ENCODE data around the gene PDE8B.
"Not testable (repeated sequence)": the region's sequence is repeated elsewhere in the genome, so short reads cannot be mapped to it uniquely, and the experiment has no call there.

The PDE8B gene

GRCh38 chr5:77368367-77368766 lies 157.9 kb downstream of the PDE8B start:
- DNase-seq: no peak

DNA sequence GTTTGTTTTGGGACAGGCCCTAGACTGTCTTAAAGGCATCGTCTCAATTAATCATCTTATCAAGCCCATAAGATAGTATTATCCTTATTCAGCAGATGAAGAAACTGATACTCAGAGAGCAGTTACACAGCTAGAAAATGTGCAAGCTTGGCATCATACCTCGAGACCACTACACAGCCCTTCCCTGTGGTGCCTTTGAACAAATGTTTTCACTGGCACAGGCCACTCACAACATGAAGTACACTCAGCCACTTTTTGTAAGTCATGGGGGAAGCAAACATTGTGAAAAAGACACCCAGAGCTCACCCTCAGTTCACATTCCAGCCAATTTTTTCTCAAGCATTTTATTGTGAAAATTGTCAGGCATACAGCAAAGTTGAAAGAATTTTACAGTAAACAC lies 159.1 kb downstream of the PDE8B start:
- no peak for DNase-seq

DNA sequence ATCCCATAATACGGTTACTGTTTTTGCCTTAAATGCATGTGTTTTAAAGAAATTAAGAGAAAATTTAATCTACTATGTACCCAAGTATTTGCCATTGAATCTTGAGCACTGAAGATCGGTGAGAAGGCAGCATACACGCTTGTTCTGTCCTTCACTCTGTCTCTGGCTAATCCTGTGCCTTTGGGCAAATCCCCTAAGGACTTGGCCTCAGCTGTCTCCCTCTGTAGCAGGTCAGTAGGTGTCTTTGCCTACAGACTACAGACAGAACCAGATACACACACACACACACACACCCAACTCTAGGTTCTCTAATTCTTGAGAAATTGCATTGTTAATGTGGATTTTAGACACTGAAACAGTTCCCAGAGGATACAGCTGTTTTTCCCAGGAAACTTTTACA lies 164.2 kb downstream of the PDE8B start:
- no peak for DNase-seq

GRCh38 chr5:77376609-77377300 lies 166.3 kb downstream of the PDE8B start:
- no peak for DNase-seq

- DNase-seq: no peak
These were observed 169.1 kb downstream of the PDE8B start for GRCh38 chr5:77379558-77380061.

DNA sequence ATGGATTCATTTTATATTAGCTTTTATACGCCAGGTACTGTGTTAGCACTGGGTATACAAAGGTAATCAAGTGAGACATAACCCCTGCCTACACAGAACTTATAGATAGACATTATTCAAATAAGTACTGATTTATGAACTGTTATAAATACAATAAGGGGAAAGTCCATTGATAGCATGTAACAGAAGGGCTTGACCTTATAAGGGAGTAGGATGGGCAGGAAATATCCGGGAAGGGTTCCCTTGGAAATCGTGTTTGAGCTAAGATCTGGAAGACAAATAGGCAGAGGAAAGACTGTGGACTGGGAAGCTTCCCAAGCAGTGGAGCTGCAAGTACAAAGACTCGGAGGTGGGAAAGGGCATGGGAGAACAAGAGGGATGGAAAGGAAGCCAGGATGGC lies 170.2 kb downstream of the PDE8B start:
- no peak for DNase-seq

DNA sequence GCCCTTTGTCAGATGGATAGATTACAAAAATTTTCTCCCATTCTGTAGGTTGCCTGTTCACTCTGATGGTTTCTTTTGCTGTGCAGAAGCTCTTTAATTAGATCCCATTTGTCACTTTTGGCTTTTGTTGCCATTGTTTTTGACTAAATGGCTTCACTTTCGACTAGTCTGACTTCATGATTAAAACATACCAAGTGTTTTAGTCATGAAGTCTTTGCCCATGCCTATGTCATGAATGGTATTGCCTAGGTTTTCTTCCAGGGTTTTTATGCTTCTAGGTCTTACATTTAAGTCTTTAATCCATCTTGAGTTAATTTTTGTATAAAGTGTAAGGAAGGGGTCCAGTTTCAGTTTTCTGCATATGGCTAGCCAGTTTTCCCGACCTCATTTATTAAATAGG lies 172.9 kb downstream of the PDE8B start:
- DNase-seq: not testable (repeated sequence)

DNA sequence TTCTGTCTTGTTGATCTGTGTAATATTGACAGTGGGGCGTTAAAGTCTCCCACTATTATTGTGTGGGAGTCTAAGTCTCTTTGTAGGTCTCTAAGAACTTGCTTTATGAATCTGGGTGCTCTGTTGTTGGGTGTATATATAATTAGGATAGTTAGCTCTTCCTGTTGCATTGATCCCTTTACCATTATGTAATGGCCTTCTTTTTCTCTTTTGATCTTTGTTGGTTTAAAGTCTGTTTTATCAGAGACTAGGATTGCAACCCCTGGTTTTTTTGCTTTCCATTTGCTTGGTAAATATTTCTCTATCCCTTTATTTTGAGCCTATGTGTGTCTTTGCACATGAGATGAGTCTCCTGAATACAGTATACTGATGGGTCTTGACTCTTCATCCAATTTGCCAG lies 175.9 kb downstream of the PDE8B start:
- not testable (repeated sequence) for DNase-seq

DNA sequence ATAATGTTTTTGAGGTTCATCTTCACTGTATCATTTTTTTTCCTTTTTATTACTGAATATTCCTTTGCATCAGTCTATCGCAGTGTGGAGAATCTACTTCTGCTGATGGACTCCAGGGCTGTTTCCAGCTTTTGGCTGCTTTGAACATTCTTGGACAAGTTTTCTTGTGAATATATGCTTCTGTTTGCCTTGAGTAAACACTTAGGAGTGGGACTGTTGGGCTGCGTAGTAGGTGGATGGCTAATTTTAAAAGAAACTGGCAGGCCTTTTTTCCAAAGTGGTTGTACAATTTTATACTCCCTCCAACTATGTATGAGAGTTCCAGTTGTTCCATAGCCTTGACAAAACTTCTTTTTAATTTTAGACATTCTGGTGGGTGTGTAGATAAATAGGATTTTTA lies 179.3 kb downstream of the PDE8B start:
- no peak for DNase-seq

DNA sequence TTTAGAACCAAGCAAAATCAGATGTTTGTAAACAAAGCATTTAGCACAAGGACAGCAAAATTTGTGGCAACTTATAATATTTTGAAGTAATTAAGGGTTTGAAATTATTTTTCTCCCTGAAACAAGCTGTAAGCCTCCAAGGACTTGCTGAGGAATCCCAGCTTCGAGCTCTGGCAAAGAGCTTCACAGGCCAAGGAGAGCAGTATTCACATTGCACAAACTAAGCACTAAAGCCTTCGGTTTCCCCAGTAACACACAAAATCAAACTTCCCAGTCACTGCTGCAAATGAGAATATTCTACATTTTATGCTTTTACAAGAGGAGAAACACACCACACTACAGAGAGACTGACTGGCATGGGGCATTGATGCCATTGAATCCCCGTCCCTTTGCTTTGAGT lies 179.7 kb downstream of the PDE8B start:
- no peak for DNase-seq

DNA sequence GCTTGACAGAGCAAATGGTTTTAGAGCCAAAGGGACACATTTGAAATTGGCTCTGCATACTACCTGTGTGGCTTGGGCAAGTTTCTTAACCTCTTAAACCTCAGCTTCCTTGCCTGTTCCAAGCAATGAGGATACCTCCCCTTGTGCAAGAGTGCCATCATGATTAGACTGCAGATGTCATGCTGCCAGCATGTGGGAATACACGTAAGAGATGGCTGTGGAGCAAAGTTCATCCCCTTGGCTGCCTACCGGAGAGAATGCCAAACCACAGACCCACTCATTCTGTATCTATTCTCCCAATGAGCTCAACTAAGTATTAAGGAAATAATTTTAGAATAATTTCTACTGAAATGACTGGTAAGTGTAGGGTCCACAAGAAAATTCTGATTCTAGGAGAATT lies 180.3 kb downstream of the PDE8B start:
- no peak for DNase-seq

DNA sequence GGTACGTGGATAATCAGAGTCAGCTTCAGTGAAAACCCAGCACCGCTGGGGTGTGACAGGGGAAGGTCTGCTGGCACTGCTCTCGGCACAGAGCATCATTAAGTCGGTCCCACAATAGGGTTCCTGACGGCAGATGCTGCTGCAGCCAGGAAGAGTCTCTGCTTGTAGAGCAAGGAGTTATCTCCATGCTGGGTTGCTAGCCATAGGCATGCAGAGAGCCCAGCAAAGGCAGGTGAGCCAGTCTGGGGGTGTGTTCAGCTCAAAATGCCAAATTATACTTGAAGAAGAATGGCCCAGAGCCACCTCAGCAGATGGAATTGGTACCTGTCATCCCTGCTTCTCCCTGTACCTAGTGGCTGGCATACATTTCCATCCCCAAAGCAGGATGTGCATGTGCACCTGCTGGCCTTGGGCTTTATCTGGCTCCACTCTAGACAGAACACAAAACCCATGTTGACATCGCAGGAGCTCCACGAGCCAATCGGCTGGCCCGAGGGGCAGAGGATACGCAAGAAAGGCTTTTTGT lies 180.8 kb downstream of the PDE8B start:
- no peak for DNase-seq

DNA sequence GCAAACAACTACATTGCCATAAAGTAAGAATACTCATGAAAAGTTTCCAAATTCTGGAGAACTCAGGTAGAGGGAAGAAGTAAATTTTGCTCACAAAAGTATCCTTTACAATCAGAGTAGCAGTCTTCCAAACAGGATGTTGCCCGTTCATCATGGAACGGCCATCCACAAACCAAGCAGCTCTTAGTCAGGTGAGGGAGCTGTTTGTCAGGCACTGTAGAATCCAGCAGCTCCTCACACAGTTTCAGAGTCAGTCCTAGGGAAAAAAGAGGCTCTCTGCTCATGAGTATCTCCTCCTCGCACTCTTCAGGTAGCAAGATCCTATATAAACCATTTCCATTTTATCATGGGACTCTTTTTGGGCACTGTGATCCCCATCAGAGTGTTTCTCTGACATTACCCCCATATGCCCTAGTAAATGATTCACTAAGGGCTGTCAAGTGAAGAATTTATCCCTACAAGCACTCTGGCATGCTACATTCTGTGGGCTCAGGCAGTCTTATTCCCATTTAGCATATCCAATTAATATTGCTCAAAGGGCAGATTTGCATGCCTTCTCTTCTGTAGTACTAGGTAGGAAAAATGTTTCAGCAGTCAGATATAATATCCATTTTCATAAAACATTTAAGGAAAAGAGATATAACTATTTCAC lies 183.7 kb downstream of the PDE8B start:
- DNase-seq: no peak

GRCh38 chr5:77396017-77396416 lies 185.5 kb downstream of the PDE8B start:
- DNase-seq: no peak

- DNase-seq: no peak
These were observed 187.3 kb downstream of the PDE8B start for GRCh38 chr5:77397686-77398292.

GRCh38 chr5:77398458-77398857 lies 188.0 kb downstream of the PDE8B start:
- DNase-seq: no peak

DNA sequence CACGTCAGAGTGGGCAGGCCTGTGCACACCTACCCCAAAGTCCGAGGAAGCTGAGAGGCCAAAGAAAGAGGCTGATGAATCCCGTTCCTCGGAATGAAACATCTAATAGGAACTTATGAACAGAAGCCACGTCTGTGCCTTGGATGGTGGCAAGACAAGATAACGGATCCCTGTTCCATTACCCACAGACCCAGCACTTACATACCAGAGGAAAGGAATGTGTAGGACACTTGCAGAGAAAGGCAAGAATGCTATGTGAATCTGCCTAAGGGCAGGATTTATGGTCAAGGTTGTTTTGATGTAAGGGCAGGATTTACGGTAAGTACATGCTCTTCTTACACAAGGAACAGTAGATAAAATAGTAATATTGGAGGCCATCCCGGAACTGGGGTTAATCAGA lies 188.4 kb downstream of the PDE8B start:
- no peak for DNase-seq

- DNase-seq: no peak
These were observed 190.2 kb downstream of the PDE8B start for GRCh38 chr5:77400645-77401044.

- DNase-seq: no peak
These were observed 192.3 kb downstream of the PDE8B start for GRCh38 chr5:77402796-77403195.

GRCh38 chr5:77407152-77407551 lies 196.7 kb downstream of the PDE8B start:
- no peak for DNase-seq

GRCh38 chr5:77409870-77410621 lies 199.6 kb downstream of the PDE8B start:
- no peak for DNase-seq

DNA sequence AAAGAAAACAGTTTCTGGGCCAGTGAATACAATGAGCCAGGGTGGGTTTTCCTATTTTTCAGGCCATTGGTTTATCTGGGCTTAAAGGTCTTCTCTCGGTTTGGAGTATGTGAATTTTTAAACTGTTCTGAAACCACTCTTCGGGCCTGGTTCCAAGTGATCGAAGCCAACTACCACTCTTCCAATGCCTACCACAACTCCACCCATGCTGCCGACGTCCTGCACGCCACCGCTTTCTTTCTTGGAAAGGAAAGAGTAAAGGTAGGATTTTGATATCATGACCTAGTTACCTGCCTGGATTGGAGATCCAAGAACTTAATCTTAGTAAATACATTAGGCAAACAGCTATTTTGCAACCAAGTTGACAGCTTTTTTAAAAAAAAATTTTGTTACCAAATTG lies 202.6 kb downstream of the PDE8B start:
- DNase-seq: no peak

- no peak for DNase-seq
These were observed 207.7 kb downstream of the PDE8B start for GRCh38 chr5:77418162-77418561.
